Skin epidermis (tissue), 12 donors: ENCODE results near the gene PRM1.
A peak's percentile ranks its signal among the peaks of the same experiment; 100 is the strongest.

Source experiments
- H3K27ac ChIP-seq, 21 experiments: fragments of 200-600 bp; sonication (generic) in 11 of 21; one replicate each; pipeline ENCODE4 v1.5.0; 2020; ENCODE audit warnings: mild to moderate bottlenecking in 3 of 21, inconsistent platforms in 2 of 21, moderate library complexity in 2 of 21
- H3K4me3 ChIP-seq, 7 experiments: fragments of 200-600 bp; sonication (generic) in 2 of 7; one replicate each; pipeline ENCODE4 v1.5.0; 2020; ENCODE audit warnings: inconsistent platforms in 2 of 7, mild to moderate bottlenecking in 2 of 7, moderate library complexity in 1 of 7

Gene PRM1

GRCh38 chr16:11258553-11259492 lies 22.3 kb downstream of the PRM1 start:
- Histone ChIP-seq H3K4me3 (no peak overlapping the region), H3K27ac (peak overlapping the region in 11 of 21 experiments; percentile 2 to 60 (median 32))

DNA sequence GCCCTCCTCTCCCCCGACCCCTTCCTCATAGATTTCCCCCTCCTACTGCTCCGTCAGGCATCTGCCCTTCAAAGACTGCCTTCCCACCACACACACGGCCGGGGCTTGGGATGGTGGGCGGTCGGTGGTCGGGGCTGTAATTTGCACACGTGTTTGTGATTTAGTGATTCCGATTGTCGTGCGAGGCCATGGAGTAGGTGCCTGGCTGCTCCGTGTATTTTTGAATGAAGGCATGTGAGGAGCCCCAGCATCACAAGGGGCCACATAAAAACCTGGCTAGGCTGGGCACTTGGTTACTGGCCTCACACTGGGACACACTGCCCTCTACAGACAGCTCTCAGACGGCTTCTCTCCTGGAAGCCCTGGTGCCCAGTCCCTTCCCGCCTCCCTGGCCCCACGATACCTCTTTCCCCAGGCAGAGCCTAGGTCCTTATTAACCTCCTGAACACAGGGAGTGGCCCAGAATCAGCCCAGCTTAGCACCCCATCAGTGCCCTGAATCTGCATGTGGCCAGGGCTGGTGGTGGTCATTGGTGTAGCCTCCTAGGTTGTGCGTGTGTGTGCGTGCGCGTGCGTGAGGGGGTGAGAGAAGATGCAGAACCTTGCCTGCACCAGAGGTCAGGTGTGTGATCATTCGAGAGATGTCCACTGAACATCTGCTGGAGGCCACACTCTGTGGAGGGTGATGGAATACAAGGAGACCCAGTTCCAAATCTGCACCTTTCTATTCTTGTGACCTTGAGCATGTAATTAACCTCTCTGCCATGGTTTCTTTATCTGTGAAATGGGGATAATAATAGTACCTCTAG lies 23.8 kb downstream of the PRM1 start:
- H3K4me3 ChIP-seq: peak overlapping the region; percentile 52 to 85 (median 72)
- peak overlapping the region in 20 of 21 experiments; percentile 91 to 100 (median 96) for H3K27ac ChIP-seq

- Histone ChIP-seq H3K4me3 (peak overlapping the region; percentile 52 to 85 (median 72)), H3K27ac (peak overlapping the region; percentile 81 to 100 (median 95))
These were observed 24.4 kb downstream of the PRM1 start for GRCh38 chr16:11256661-11257130.

DNA sequence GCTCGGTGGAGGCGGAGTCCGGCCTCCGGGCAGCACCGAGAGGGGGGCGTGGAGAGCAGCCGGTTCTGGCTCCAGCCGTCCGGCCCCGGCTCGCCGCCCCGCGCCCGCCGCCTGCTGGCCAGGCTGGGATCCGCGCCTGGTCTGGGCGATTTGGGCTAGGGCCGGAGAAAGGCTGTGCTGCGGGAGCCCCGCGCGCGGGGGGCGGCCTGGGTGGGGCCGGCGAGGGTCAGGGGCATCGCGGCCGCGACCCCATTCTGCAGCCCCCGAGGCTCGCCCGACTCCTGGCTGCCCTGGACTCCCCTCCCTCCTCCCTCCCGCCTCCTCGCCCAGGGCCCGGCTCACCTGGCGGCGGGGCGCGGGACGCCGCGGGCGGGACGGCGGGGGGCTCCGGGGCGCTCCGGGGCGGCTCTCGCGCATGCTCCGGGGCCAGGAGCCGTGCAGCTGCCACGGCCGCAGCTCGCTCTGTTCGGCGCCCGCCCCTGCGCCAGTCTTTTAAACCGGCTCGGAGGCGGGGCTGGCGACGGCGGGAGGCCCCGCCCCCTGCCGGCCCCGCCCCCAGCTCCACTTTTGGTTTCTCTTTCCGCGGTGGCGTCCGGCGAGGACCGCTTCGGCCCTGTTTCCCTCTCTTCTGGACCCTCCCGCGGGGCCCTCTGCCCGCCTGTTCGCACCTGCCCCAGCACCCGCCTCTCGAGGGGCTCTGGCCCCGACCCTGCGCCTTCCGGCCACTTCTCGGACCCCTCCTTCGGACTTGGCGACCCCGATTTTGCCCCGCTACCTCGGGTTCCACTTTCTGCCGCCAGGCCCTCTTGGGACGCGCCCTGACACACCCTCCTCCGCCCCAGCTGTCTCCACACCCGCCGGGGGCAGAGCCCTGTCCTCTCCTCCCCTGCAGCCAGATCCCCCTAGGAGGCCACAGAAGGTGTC lies 25.1 kb downstream of the PRM1 start, which contains the start of gene SOCS1:
Gene SOCS1 (minus strand): TSS at position 468 of the 924 bp plus-strand sequence. CDS start 726 bp downstream, outside the sequence.
- peak within 1 kb of the TSS; percentile 81 to 100 (median 95) for H3K27ac ChIP-seq
- peak within 1 kb of the TSS; percentile 52 to 85 (median 72) for H3K4me3 ChIP-seq

- Histone ChIP-seq H3K4me3 (peak overlapping the region; percentile 52 to 85 (median 72)), H3K27ac (peak overlapping the region; percentile 81 to 100 (median 95))
These were observed 26.0 kb downstream of the PRM1 start for GRCh38 chr16:11254913-11255736.

GRCh38 chr16:11253995-11254912 lies 26.9 kb downstream of the PRM1 start:
- H3K4me3 ChIP-seq: peak overlapping the region; percentile 52 to 85 (median 72)
- H3K27ac ChIP-seq: peak overlapping the region in 19 of 21 experiments; percentile 81 to 100 (median 95)

- peak overlapping the region in 10 of 21 experiments; percentile 24 to 98 (median 94) for H3K27ac ChIP-seq
- H3K4me3 ChIP-seq: peak overlapping the region; percentile 52 to 85 (median 72)
These were observed 27.8 kb downstream of the PRM1 start for GRCh38 chr16:11253009-11253994.

DNA sequence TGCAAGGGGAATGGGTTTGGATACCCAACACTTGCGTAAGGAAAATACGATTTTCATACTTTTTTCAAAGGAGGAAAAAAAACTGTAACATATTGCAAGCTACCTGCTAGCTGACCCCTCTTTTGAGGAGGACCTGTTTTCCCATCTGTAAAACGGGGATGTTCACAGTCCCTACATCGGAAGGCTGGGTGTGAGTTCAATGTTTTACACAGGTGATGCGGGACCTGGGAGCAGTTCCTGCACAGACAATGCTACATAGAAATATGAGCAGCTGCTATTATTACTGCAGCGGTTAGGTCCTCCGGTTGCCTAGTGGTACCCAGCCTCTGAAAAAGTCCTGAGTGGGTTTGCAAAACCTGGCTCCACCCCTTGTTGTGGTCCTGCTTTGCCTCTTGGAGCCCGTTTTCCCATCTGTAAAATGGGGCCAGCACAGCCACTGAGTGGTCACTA lies 28.6 kb downstream of the PRM1 start:
- Histone ChIP-seq H3K27ac (peak overlapping the region in 6 of 21 experiments; percentile 1 to 98 (median 35)), H3K4me3 (peak overlapping the region in 4 of 7 experiments; percentile 52 to 85 (median 76))

GRCh38 chr16:11251525-11252481 lies 29.3 kb downstream of the PRM1 start:
- Histone ChIP-seq H3K27ac (peak overlapping the region in 7 of 21 experiments; percentile 1 to 98 (median 46)), H3K4me3 (peak overlapping the region in 2 of 7 experiments; percentile 69 to 83)

DNA sequence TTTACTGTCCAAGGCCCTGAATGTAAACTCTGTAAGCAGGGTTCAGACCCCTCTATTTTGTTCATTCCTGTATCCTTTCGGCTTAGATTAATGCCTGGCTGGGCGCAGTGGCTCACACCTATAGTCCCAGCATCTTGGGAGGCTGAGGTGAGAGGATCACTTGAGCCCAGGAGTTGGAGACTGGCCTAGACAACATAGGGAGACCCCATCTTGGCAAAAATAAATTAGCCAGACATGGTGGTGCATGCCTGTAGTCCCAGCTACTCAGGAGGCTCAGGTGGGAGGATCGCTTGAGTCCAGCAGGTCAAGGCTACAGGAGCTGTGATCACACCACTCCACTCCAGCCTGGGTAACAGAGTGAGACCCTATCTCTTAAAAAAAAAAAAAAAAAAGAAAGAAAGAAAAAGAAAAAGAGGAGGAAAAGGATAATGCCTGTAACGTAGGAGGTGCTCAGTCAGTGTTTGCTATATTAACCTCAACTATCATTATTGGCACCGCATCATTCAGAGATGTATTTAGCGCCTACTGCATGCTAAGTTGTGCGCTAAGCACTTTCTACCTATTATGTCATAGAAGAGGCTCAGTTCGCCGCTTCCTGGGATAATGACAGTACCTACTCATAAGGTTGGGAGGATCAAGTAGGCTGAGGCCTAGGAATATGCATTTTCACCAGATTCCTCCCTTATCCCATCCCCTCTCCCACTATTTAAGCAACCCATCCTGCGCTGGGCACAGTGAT lies 30.2 kb downstream of the PRM1 start:
- Histone ChIP-seq H3K4me3 (no peak overlapping the region), H3K27ac (peak overlapping the region in 2 of 21 experiments; percentile 22 to 50)

DNA sequence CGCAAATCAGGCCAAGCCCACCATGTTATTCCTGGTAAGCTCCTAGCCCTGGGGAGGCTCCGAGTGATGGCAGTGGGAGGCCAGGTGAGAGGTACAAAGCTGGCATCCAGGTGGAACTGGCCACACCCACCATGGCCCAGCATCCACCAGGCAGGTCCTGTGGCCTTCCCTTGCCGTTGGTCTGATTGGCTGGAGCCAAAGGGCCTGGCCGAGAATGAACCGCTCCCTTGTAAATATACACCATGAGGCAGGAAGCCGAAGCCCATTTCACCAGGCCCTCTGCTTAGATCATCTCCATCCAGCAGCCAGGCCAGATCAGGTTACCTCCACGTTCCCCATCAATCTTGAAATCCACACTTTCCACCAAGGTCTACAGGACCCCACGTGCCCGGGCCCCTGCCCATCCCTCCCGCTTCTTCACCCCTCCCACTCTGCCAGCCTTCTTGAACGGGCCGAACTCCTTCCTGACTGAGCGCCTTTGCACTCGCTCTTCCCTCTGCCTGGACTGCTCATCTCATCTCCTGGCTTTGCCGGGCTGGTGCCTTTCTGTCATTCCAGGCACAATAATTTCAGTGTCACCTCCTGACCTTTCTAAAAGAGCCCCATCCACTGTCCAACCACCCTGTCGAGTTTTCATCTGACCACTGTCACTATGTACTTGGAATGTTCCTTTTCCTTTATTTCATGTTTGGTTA lies 30.9 kb downstream of the PRM1 start:
- Histone ChIP-seq H3K27ac (no peak overlapping the region), H3K4me3 (no peak overlapping the region)

DNA sequence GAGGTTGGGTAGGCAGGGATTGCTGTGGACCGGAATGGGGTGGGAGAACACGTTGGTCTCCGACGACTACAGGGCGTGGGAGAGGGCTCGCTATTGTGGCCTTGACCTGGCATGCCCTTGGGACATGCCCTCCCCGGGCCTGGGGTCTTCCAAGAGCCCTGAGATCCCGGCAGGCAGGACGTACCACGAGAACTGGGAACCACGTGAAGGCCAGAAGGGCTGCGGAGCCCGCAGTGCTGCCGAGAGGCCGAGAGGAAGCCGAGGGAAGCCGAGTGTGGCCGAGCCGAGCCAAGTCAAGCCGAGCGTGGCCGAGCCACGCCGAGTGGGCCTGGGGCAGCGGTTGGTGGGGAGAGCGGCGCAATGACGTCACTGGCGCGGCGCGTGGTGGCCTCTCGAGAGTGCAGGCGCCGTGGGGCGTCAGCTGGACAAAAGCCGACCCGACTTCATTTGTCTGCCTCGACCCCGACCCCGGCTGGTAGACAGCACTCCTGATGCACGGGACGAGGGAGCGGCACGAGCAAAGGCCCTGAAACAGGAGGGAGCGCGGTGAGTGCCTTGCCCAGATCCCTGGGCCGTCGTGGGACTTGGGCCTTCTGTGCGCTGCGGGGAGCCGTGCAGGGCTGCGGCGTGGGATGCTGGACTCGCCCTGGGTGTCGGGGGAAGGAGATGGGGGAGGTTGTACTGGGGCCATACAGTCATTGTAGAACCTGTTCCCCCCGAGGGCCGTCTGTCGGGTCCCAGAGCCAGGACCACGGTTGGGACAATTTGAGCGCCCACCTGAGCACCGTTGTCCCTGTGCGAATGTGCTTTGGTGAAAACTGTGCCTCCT lies 31.7 kb downstream of the PRM1 start:
- H3K4me3 ChIP-seq: no peak overlapping the region
- H3K27ac ChIP-seq: no peak overlapping the region
